B cell (primary cell): Measurements from ENCODE around the gene TMOD1. TPM values are rescaled to one million over a fixed set of nuclear protein-coding genes. Genes with fewer than 3 reads are reported as not detected.

ENCODE experiments used
- ATAC-seq: fragments of 200-7000 bp; cut with Tn5 transposase; one replicate; pipeline ENCODE4 v1.10.0; 2021; ENCODE audit warnings: low read depth, mild to moderate bottlenecking, moderate number of reproducible peaks, moderate library complexity
- CTCF ChIA-PET: fragments of 350-600 bp; sonication (Branson Sonifier 250); formaldehyde crosslinking; loops from one replicate; lab custom pipeline; 2021; ENCODE audit warnings: antibody characterized with exemption, inconsistent platforms; lab: Charles Lee
- POLR2A ChIA-PET: fragments of 350-600 bp; sonication (Branson Sonifier 250); formaldehyde crosslinking; loops from one replicate; lab custom pipeline; 2021; ENCODE audit warnings: antibody characterized with exemption; lab: Charles Lee
- DNase-seq: peaks from one replicate; pipeline ENCODE4 v3.0.0; 2013
- H2AFZ ChIP-seq: 2 replicates; pipeline ENCODE4 v1.6.1; 2012; ENCODE audit warnings: mild to moderate bottlenecking, low read depth, low read length; ENCODE audit not compliant: insufficient read depth, poor library complexity, severe bottlenecking
- H3K27ac ChIP-seq, 2 donors: 1 replicate in 1 of 2; 2 replicates in 1 of 2; pipeline ENCODE4 v1.5.1; 2012 to 2013; ENCODE audit warnings: low read length in 2 of 2, mild to moderate bottlenecking in 2 of 2, moderate library complexity in 1 of 2
- H3K27me3 ChIP-seq, 4 experiments: fragments of 200-600 bp in 1 of 4; sonication (generic) in 1 of 4; replicated peaks in 1 of 4; 1 replicate in 2 of 4; 2 replicates in 2 of 4; pipeline versions ENCODE4 v1.6.1 to v1.7.0; 2013 to 2016; ENCODE audit warnings: low read length in 3 of 4, mild to moderate bottlenecking in 2 of 4, mixed read lengths in 1 of 4, moderate library complexity in 1 of 4; ENCODE audit not compliant: insufficient read depth in 4 of 4, control insufficient read depth in 3 of 4; ENCODE audit errors: control extremely low read depth in 1 of 4
- H3K36me3 ChIP-seq, 2 experiments: replicated peaks in 1 of 2; 1 replicate in 1 of 2; 2 replicates in 1 of 2; pipeline versions ENCODE4 v1.6.1 to v1.7.1; 2013; ENCODE audit warnings: low read length in 1 of 2; ENCODE audit not compliant: insufficient read depth in 2 of 2, control insufficient read depth in 1 of 2; ENCODE audit errors: control extremely low read depth in 1 of 2, extremely low read depth in 1 of 2
- H3K4me1 ChIP-seq, 2 donors: fragments of 200-600 bp in 1 of 2; sonication (generic) in 1 of 2; 1 replicate in 1 of 2; 2 replicates in 1 of 2; pipeline versions ENCODE4 v1.5.1 to v1.6.1; 2013 to 2017; ENCODE audit warnings: low read length in 2 of 2; ENCODE audit not compliant: control insufficient read depth in 2 of 2, insufficient read depth in 2 of 2
- H3K4me2 ChIP-seq: replicated peaks from 2 replicates; pipeline ENCODE3; 2012; ENCODE audit warnings: mild to moderate bottlenecking, low read depth, low read length; ENCODE audit not compliant: poor library complexity, severe bottlenecking
- H3K4me3 ChIP-seq, 5 experiments: fragments of 200-600 bp in 1 of 5; sonication (generic) in 1 of 5; 1 replicate in 3 of 5; 2 replicates in 2 of 5; pipeline versions ENCODE4 v1.5.1 to v1.7.0; 2011 to 2016; ENCODE audit warnings: low read length in 4 of 5, mild to moderate bottlenecking in 4 of 5, low read depth in 2 of 5, control low read depth in 1 of 5, moderate library complexity in 1 of 5; ENCODE audit not compliant: insufficient read depth in 1 of 5; ENCODE audit errors: control extremely low read depth in 1 of 5, extremely low read depth in 1 of 5
- H3K79me2 ChIP-seq: fragments of 200-600 bp; sonication (generic); one replicate; pipeline ENCODE4 v1.6.0; 2016; ENCODE audit warnings: low read length; ENCODE audit not compliant: control insufficient read depth, insufficient read depth
- H3K9ac ChIP-seq: fragments of 200-600 bp; sonication (generic); 2 replicates; pipeline ENCODE4 v1.6.1; 2017; ENCODE audit warnings: mild to moderate bottlenecking, low read length, moderate library complexity
- H3K9me3 ChIP-seq, 3 donors: one replicate each; pipeline versions ENCODE4 v1.6.1 to v1.7.1; 2013; ENCODE audit warnings: low read length in 2 of 3; ENCODE audit not compliant: control insufficient read depth in 2 of 3, insufficient read depth in 1 of 3; ENCODE audit errors: control extremely low read depth in 1 of 3
- H4K20me1 ChIP-seq: 2 replicates; pipeline ENCODE4 v1.6.0; 2012; ENCODE audit warnings: mild to moderate bottlenecking, low read length; ENCODE audit not compliant: insufficient read depth, control insufficient read depth, poor library complexity, severe bottlenecking
- H3K27ac Mint-ChIP-seq: one replicate; pipeline ENCODE4 v1.8.0; 2021; ENCODE audit warnings: mixed read lengths
- H3K27me3 Mint-ChIP-seq: one replicate; pipeline ENCODE4 v1.8.0; 2021; ENCODE audit warnings: mixed read lengths
- H3K4me1 Mint-ChIP-seq: one replicate; pipeline ENCODE4 v1.8.0; 2021; ENCODE audit warnings: mixed read lengths
- H3K4me3 Mint-ChIP-seq: one replicate; pipeline ENCODE4 v1.8.0; 2021; ENCODE audit warnings: mixed read lengths
- H3K9me3 Mint-ChIP-seq: one replicate; pipeline ENCODE4 v1.8.0; 2022; ENCODE audit warnings: mixed read lengths; ENCODE audit not compliant: insufficient read depth
- CTCF ChIP-seq: fragments of 200-600 bp; IDR thresholded peaks from one replicate; pipeline ENCODE4 v1.8.0; 2022; ENCODE audit warnings: antibody characterized with exemption, mild to moderate bottlenecking
- EZH2 ChIP-seq: IDR thresholded peaks from 2 replicates; pipeline ENCODE4 v1.6.1; 2012; ENCODE audit warnings: borderline replicate concordance, low read depth, mild to moderate bottlenecking, moderate library complexity, low read length; ENCODE audit not compliant: insufficient read depth, poor library complexity, severe bottlenecking
- WGBS: methylation state at CpG from one replicate; pipeline ENCODE4 v1.1.5; 2013; ENCODE audit warnings: missing lambda C conversion rate; ENCODE audit not compliant: insufficient coverage; 5-methylcytosine and 5-hydroxymethylcytosine counted together
- intact Hi-C: fragments of 100-400 bp; cut with micrococcal nuclease; formaldehyde crosslinking; loops from one replicate; pipeline ENCODE4 v1.10.0; 2022
- polyA plus RNA-seq: library from polyadenylated mRNA; depleted of rRNA; stranded (reverse); fragments of >200 nt; gene quantifications from 2 replicates; pipeline ENCODE4 v1.2.3, GENCODE V29; 2012
- total RNA-seq, 2 donors: library from RNA; stranded (reverse); fragments of 120-200 nt in 1 of 2; gene quantifications; 1 replicate in 1 of 2; 2 replicates in 1 of 2; pipeline versions ENCODE4 v1.2.3 to v1.2.4, GENCODE V29; 2013 to 2022

The TMOD1 gene
- total and polyA plus RNA-seq, 2 donors (not counting 1 experiment from before 2014, with no cell fraction given), result 0.30 to 2.5 TPM

GRCh38 chr9:97514531-97514930 lies 13.1 kb downstream of the TMOD1 start:
- CTCF ChIA-PET, result interaction anchor here (1.6 kb wide), 1 partner anchor 13 kb away, joined by 3 read pairs; the partner anchor contains the start of gene TMOD1
- Histone ChIP-seq H3K79me2 (no peaks in the 10 kb centered on the region), H3K36me3 (no peaks in the 10 kb centered on the region), H4K20me1 (no peaks in the 10 kb centered on the region), H3K9me3 (no peaks in the 10 kb centered on the region), H3K27ac (no peak overlapping the region), H3K4me3 (no peak overlapping the region), H3K9ac (no peak overlapping the region), H3K4me1 (no peaks in the 10 kb centered on the region), H3K27me3 (peaks cover 0 to 9% (median 2%) of the 10 kb centered on the region in 4 experiments), H2AFZ (no peak overlapping the region), H3K4me2 (no peak overlapping the region)
- 89% methylated on average over 9 of the region's 9 CpGs for WGBS
- Mint-ChIP-seq H3K27ac (no peak overlapping the region), H3K27me3 (peaks cover 34% of the 10 kb centered on the region), H3K9me3 (no peaks in the 10 kb centered on the region), H3K4me1 (peaks cover 11% of the 10 kb centered on the region), H3K4me3 (no peak overlapping the region)
- DNase-seq (no peak), ATAC-seq (no peak)
- POLR2A ChIA-PET, result no interaction called here
- TF ChIP-seq CTCF (no peak), EZH2 (no peak)
- intact Hi-C loops, result no loop called here

- H3K36me3 ChIP-seq, result no peaks in the 10 kb centered on the region
- H3K4me2 ChIP-seq, result no peak overlapping the region
- H2AFZ ChIP-seq, result no peak overlapping the region
- intact Hi-C loops, result no loop called here
- 100% methylated on average over 1 of the region's 6 CpGs for WGBS
- no peak for TF ChIP-seq CTCF
- TF ChIP-seq EZH2, result no peak
- ChIA-PET POLR2A (no interaction called here), CTCF (no interaction called here)
- no peaks in the 10 kb centered on the region for H3K4me1 ChIP-seq
- Mint-ChIP-seq H3K27me3 (peaks cover 44% of the 10 kb centered on the region), H3K4me3 (no peak overlapping the region), H3K9me3 (no peaks in the 10 kb centered on the region), H3K4me1 (peaks cover 10% of the 10 kb centered on the region), H3K27ac (no peak overlapping the region)
- no peak overlapping the region for H3K9ac ChIP-seq
- H3K27ac ChIP-seq, result no peak overlapping the region
- H4K20me1 ChIP-seq, result no peaks in the 10 kb centered on the region
- DNase-seq (no peak), ATAC-seq (no peak)
- H3K79me2 ChIP-seq, result no peaks in the 10 kb centered on the region
- no peaks in the 10 kb centered on the region for H3K9me3 ChIP-seq
- peaks cover 0 to 10% (median 2%) of the 10 kb centered on the region in 4 experiments for H3K27me3 ChIP-seq
- H3K4me3 ChIP-seq, result no peak overlapping the region
Measured at GRCh38 chr9:97515662-97516061, 14.2 kb downstream of the TMOD1 start.
